IMR-90 (cell line): ENCODE measurements around the gene RIC3. TPM values are rescaled to one million over a fixed set of nuclear protein-coding genes. Genes with fewer than 3 reads are reported as not detected.

Source experiments
- ATAC-seq: fragments of 200-7000 bp; cut with Tn5 transposase; 2 replicates; pipeline ENCODE4 v1.9.1; 2020; ENCODE audit warnings: low read depth, mild to moderate bottlenecking, moderate library complexity
- BruUV-seq: library from RNA; stranded (reverse); fragments of 400-500 nt; replicated peaks from 2 replicates; lab custom pipeline; 2021; lab: Mats Ljungman, UMichigan
- CTCF ChIA-PET: fragments of 300-600 bp; formaldehyde crosslinking; extraction: SDS; loops from one replicate; lab custom pipeline; 2021; ENCODE audit warnings: antibody characterized with exemption; lab: Yijun Ruan, JAX
- POLR2A ChIA-PET: fragments of 300-600 bp; sonication (Branson Sonifier 250); formaldehyde crosslinking; loops from one replicate; lab custom pipeline; 2022; ENCODE audit warnings: antibody characterized with exemption; ENCODE audit not compliant: unreplicated experiment; lab: Charles Lee
- DNase-seq: peaks from one replicate; pipeline ENCODE4 v3.0.0; 2013
- H2AFZ ChIP-seq: replicated peaks from 2 replicates; pipeline ENCODE3; 2013; ENCODE audit warnings: low read length, mild to moderate bottlenecking; ENCODE audit not compliant: poor library complexity
- H2AK5ac ChIP-seq: 2 replicates; pipeline ENCODE4 v1.6.1; 2013; ENCODE audit warnings: low read depth, low read length, inconsistent platforms
- H2AK9ac ChIP-seq: replicated peaks from 2 replicates; pipeline ENCODE3; 2013; ENCODE audit warnings: mild to moderate bottlenecking, low read depth, low read length, moderate library complexity; ENCODE audit not compliant: poor library complexity
- H2BK120ac ChIP-seq: 2 replicates; pipeline ENCODE4 v1.6.1; 2013; ENCODE audit warnings: low read depth, low read length, inconsistent platforms
- H2BK15ac ChIP-seq: 3 replicates; pipeline ENCODE4 v1.6.1; 2013; ENCODE audit warnings: low read depth, low read length, inconsistent platforms
- H2BK20ac ChIP-seq: 2 replicates; pipeline ENCODE4 v1.6.1; 2013; ENCODE audit warnings: low read depth, mild to moderate bottlenecking, inconsistent platforms, low read length, moderate library complexity
- H2BK5ac ChIP-seq: 2 replicates; pipeline ENCODE4 v1.6.1; 2013; ENCODE audit warnings: mild to moderate bottlenecking, low read depth, low read length, inconsistent platforms; ENCODE audit not compliant: poor library complexity, severe bottlenecking
- H3K14ac ChIP-seq: replicated peaks from 2 replicates; pipeline ENCODE4 v1.6.1; 2013; ENCODE audit warnings: low read depth, low read length, inconsistent platforms
- H3K18ac ChIP-seq: 2 replicates; pipeline ENCODE4 v1.6.1; 2013; ENCODE audit warnings: low read depth, low read length, control low read depth
- H3K23ac ChIP-seq: 2 replicates; pipeline ENCODE4 v1.6.1; 2013; ENCODE audit warnings: low read depth, low read length, inconsistent platforms
- H3K27ac ChIP-seq: 2 replicates; pipeline ENCODE4 v1.5.1; 2013; ENCODE audit warnings: mild to moderate bottlenecking, control low read depth, low read length; ENCODE audit not compliant: insufficient read depth
- H3K27me3 ChIP-seq: 2 replicates; pipeline ENCODE4 v1.6.1; 2013; ENCODE audit warnings: low read length; ENCODE audit not compliant: control insufficient read depth, insufficient read depth
- H3K36me3 ChIP-seq: 2 replicates; pipeline ENCODE4 v1.6.1; 2013; ENCODE audit warnings: low read length, mixed read lengths; ENCODE audit not compliant: control insufficient read depth, insufficient read depth
- H3K4ac ChIP-seq: 2 replicates; pipeline ENCODE4 v1.6.1; 2013; ENCODE audit warnings: low read depth, low read length, inconsistent platforms
- H3K4me1 ChIP-seq: 2 replicates; pipeline ENCODE4 v1.6.1; 2013; ENCODE audit warnings: low read length, mixed read lengths; ENCODE audit not compliant: control insufficient read depth, insufficient read depth
- H3K4me2 ChIP-seq: 2 replicates; pipeline ENCODE4 v1.6.1; 2013; ENCODE audit warnings: low read depth, mild to moderate bottlenecking, control low read depth, low read length, moderate library complexity
- H3K4me3 ChIP-seq: 2 replicates; pipeline ENCODE4 v1.5.1; 2013; ENCODE audit warnings: low read depth, mild to moderate bottlenecking, control low read depth, low read length, moderate library complexity; ENCODE audit not compliant: insufficient read depth
- H3K56ac ChIP-seq: 2 replicates; pipeline ENCODE4 v1.6.1; 2013; ENCODE audit warnings: low read length, inconsistent platforms; ENCODE audit not compliant: insufficient read depth; ENCODE audit errors: extremely low read depth
- H3K79me1 ChIP-seq, 2 experiments: 2 replicates each; pipeline ENCODE4 v1.6.1; 2013; ENCODE audit warnings: low read length in 2 of 2, inconsistent platforms in 1 of 2, low read depth in 1 of 2
- H3K9ac ChIP-seq: 2 replicates; pipeline ENCODE4 v1.6.1; 2013; ENCODE audit warnings: low read depth, low read length, control low read depth
- H3K9me1 ChIP-seq: 2 replicates; pipeline ENCODE4 v1.6.1; 2013; ENCODE audit warnings: low read length, inconsistent platforms; ENCODE audit not compliant: insufficient read depth
- H3K9me3 ChIP-seq: 2 replicates; pipeline ENCODE4 v1.6.1; 2013; ENCODE audit warnings: low read length; ENCODE audit not compliant: control insufficient read depth, insufficient read depth
- H4K20me1 ChIP-seq: 2 replicates; pipeline ENCODE4 v1.6.1; 2013; ENCODE audit warnings: low read length, inconsistent platforms; ENCODE audit not compliant: insufficient read depth
- H4K5ac ChIP-seq: 2 replicates; pipeline ENCODE4 v1.6.1; 2013; ENCODE audit warnings: mild to moderate bottlenecking, low read depth, low read length, control low read depth
- H4K8ac ChIP-seq, 2 experiments: 2 replicates each; pipeline ENCODE4 v1.6.1; 2013; ENCODE audit warnings: low read depth in 2 of 2, low read length in 2 of 2, control low read depth in 1 of 2, inconsistent platforms in 1 of 2
- H4K91ac ChIP-seq: 2 replicates; pipeline ENCODE4 v1.6.1; 2013; ENCODE audit warnings: low read depth, low read length, inconsistent platforms; ENCODE audit not compliant: insufficient read depth
- ELK1 ChIP-seq: fragments of 150-350 bp; IDR thresholded peaks from 2 replicates; pipeline ENCODE4 v1.6.1; 2016; ENCODE audit warnings: low read depth, mild to moderate bottlenecking, low read length, moderate library complexity, borderline replicate concordance
- MAZ ChIP-seq: IDR thresholded peaks from 2 replicates; pipeline ENCODE4 v1.6.1; 2012; ENCODE audit warnings: low read depth, mild to moderate bottlenecking, low read length, improper control_type of control experiment, moderate library complexity, borderline replicate concordance
- WGBS, 2 experiments: methylation state at CpG; one replicate each; pipeline versions ENCODE4 v1.1.5 to v1.1.7; 2013; ENCODE audit warnings: missing lambda C conversion rate in 2 of 2; ENCODE audit not compliant: insufficient read length in 1 of 2; ENCODE audit errors: extremely low coverage in 2 of 2; 5-methylcytosine and 5-hydroxymethylcytosine counted together
- dilution Hi-C: fragments of 300-500 bp; cut with HindIII; formaldehyde crosslinking; loops from one replicate; pipeline ENCODE4 v1.14.3; 2018; ENCODE audit warnings: low sequenced_read_pairs; ENCODE audit not compliant: unreplicated experiment
- in situ Hi-C: fragments of 300-500 bp; cut with MboI; formaldehyde crosslinking; loops from 3 replicates; pipeline ENCODE4 v1.14.3; 2019; ENCODE audit warnings: low sequenced_read_pairs, inconsistent platforms, mixed read lengths
- intact Hi-C: fragments of 100-400 bp; cut with micrococcal nuclease; formaldehyde crosslinking; loops from 2 replicates; pipeline ENCODE4 v1.10.0; 2022
- polyA plus RNA-seq, 3 experiments: library from polyadenylated mRNA; depleted of rRNA; stranded (reverse); fragments of >200 nt; gene quantifications; 2 replicates each; pipeline ENCODE4 v1.2.3, GENCODE V29; 2012; ENCODE audit warnings: low replicate concordance in 1 of 3
- total RNA-seq: library from RNA; depleted of rRNA; stranded (reverse); fragments of >200 nt; gene quantifications from 2 replicates; pipeline ENCODE4 v1.2.3, GENCODE V29; 2012

The RIC3 gene
- total and polyA plus RNA-seq, 2 of the 4 experiments (the other 2 are of a cell fraction) = not detected

- H3K27ac ChIP-seq = no peak overlapping the region
- no peak overlapping the region for H2AK9ac ChIP-seq
- H2BK20ac ChIP-seq = no peak overlapping the region
- no peak overlapping the region for H3K4ac ChIP-seq
- no peak overlapping the region for H2BK5ac ChIP-seq
- no CpG with 5 or more reads among the region's 4 CpGs for WGBS, 2 experiments
- no peak for TF ChIP-seq MAZ
- TF ChIP-seq ELK1 = no peak
- ChIA-PET POLR2A (no interaction called here), CTCF (no interaction called here)
- ATAC-seq (no peak), DNase-seq (no peak)
- H3K14ac ChIP-seq = no peak overlapping the region
- no peaks in the 10 kb centered on the region for H3K9me1 ChIP-seq
- H3K36me3 ChIP-seq = no peaks in the 10 kb centered on the region
- no peak overlapping the region for H3K23ac ChIP-seq
- H2AK5ac ChIP-seq = no peak overlapping the region
- no peak overlapping the region for H4K91ac ChIP-seq
- no peaks in the 10 kb centered on the region for H3K4me1 ChIP-seq
- H3K4me3 ChIP-seq = no peak overlapping the region
- no peak overlapping the region for H2BK15ac ChIP-seq
- no peak overlapping the region for H2AFZ ChIP-seq
- no peak overlapping the region for H3K9ac ChIP-seq
- intact Hi-C loops = no loop called here
- in situ Hi-C loops = no loop called here
- no peaks in the 10 kb centered on the region for H3K9me3 ChIP-seq
- H3K4me2 ChIP-seq = no peak overlapping the region
- no peaks in the 10 kb centered on the region for H4K20me1 ChIP-seq
- H4K8ac ChIP-seq = no peak overlapping the region
- H3K56ac ChIP-seq = no peak overlapping the region
- H4K5ac ChIP-seq = no peak overlapping the region
- no peak overlapping the region for H2BK120ac ChIP-seq
- H3K79me1 ChIP-seq = no peaks in the 10 kb centered on the region
- dilution Hi-C loops = no loop called here
- no peak overlapping the region for H3K18ac ChIP-seq
- BruUV-seq = no TSS peak
- peaks cover 8% of the 10 kb centered on the region for H3K27me3 ChIP-seq
These were observed 11.6 kb upstream of the RIC3 start for GRCh38 chr11:8180469-8180868.
